Hepatic stellate cell (primary cell): ENCODE results near the gene TYSND1.
"Not testable (repeated sequence)": the region's sequence is repeated elsewhere in the genome, so short reads cannot be mapped to it uniquely, and the experiment has no call there.

Experiments used
- DNase-seq: peaks from one replicate; pipeline ENCODE4 v3.0.0; 2011; ENCODE audit warnings: low spot score

Gene TYSND1

DNA sequence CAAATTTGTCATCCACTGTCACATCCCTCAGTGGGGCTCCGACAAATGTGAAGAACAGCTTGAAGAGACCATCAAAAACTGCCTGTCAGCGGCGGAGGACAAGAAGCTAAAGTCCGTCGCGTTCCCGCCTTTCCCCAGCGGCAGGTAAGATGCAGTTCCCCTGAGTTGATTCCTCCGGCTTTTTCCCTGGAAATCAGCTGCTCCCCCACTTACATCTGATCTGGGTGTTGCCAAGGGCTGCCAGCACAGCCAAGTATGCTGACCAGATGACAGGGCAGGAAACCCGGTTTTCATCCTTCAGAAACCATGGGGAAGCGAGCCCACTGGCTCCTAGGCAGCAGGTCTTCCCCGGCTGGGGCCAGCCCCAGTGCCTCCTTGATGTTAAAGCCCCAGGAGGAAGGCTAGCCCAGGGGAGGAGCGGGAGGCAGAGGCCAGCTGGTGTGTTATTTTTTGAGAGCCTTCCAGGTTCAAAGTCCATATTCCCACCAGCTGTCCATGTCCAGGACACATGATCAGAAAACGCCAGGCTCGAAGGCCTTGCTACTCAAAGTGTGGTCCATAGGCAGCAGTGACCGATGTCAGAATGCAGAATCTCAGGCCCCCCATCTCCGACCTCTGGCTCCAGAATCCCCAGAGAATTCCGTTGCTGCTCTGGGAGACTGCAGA lies 37.3 kb downstream of the TYSND1 start:
- no peak for DNase-seq

DNA sequence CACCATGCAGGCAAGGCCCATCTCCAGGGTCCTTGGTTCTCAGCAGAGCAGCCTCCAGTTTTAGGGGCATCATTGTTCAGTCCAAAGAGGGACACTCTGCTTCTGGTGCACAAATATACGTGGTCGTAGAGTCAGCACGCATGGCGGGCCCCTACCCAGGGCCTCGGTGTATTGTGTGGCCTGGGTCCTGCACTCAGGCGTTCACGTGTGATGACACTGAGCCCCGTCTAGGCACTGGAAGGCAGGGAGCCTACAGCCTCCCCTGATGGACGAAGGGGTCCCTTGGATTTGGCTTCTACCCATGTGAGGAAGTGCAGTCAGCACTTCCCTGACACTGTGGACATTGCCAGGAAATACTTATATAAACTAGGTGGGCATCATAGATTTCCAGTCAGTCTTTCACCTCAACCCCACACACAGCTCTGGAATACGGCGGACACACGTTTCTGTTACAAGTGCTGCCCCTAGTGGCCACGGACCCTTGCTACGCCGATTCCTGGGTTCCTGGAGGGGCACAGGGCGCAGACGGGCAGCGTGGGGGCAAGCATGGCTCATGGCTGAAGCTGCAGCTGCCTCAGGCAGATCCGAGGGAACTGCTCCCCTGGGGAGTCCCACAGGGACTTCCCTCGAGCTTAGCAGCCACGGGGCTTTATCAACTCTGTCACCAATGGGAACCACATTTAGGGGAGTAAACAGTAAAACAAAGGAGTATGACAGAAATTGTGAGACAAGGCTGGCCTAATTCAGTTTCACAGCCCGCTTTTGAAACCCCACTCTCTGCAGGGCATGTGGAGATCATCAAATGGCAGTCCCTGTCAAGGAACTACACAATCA lies 39.3 kb downstream of the TYSND1 start:
- DNase-seq, result no peak

GRCh38 chr10:70101668-70102067 lies 44.8 kb downstream of the TYSND1 start:
- no peak for DNase-seq

DNA sequence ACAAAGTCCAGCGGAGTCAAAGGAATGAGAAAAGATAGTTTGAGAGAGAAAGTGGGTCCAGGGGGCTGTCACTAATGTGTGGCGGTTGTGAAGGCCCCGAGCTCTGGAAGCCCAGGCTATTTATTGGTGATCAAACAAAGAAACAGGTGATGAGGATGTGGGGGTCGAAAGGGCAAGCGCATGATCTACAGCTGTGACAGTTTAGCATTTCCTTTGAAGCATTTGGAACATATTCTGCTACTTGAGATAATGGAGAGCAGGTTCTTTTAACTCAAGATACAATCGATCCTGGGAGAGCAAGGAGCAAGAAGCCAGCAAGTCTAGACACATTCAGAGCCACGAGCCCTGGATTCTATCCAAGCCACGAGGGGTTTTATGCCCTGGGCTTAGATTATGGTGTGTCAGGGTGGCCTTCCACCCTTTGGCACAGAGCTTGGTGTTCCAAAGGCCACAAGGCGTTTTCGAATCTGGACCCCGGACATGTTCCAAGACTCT lies 45.4 kb downstream of the TYSND1 start:
- not testable (repeated sequence) for DNase-seq

DNA sequence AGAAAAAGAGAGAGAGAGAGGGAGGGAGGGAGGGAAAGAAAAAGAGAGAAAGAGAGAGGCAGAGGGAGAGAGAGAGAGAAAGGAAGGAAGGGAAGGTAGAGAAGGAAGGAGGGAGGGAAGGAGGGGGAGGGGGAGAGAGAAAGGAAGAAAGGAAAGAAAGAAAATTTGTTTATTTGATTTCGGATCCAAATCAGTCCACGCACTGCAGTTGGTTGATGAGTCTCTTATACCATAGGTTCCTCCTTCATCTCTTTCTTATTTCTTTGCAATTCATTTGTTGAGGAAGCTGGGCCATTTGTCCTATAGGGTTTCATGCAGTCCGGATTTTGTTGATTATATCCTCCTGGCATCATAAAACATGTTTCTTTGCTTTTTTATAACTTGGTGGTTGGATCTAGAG lies 48.2 kb downstream of the TYSND1 start:
- DNase-seq, result no peak

DNA sequence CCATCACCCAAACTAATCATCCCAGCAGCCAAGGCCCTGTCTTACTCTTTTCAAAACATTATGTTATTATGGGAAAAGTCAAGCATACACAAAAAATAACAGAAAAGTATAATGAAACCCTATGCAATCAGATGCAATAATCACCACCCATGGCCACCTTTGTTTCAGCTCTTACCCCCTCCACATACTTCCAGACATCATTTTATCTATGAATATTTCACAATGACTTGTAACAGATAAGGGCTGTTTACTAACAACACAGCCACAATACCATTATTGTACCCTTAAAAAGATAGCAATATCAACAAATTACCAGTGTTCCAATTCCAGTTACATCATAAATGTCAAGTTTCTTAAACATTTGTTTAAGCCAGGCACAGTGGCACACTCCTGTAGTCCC lies 49.0 kb downstream of the TYSND1 start:
- no peak for DNase-seq

GRCh38 chr10:70096705-70097420 lies 49.6 kb downstream of the TYSND1 start:
- DNase-seq, result no peak

- no peak for DNase-seq
Observed at GRCh38 chr10:70096016-70096704, 50.3 kb downstream of the TYSND1 start.

DNA sequence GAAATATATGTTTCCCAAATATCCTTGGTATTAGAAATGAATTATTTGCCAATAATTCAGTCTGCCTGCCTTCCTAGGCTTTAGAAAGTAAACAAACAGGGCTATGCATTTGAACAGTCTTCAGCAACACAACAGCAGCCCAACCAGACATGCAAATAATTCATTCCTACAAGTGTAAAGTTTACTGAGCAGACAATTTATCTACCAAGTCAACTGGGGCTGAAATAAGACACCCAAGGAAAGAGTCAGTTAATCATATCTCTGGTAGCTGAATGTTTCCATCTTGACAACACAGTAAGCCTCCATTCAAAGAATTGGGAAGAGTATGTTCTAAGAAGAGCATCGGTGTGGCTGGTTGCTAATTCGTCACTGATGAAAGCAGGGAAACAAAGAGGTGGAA lies 52.2 kb downstream of the TYSND1 start:
- no peak for DNase-seq

- DNase-seq, result no peak
Observed at GRCh38 chr10:70093335-70093944, 53.1 kb downstream of the TYSND1 start.

GRCh38 chr10:70092389-70092718 lies 54.1 kb downstream of the TYSND1 start:
- no peak for DNase-seq

DNA sequence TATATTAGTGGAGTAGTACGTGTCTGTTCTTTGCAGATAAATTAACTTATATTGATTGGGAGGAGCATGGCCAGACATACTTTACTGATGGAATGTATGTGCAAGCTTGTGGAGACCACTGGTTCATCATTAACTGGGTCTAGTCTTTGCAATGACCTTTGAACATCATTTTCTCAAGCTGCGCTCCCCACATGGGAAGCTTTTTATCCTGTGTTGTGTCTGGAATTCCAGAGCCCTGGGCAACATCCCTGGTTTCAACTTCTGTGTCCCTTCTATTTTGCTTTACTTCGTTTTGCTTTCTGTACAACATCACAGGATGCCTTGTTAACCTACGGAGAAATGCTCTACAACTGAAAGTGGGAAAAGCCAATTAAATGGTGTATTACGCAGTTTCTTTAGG lies 55.5 kb downstream of the TYSND1 start:
- no peak for DNase-seq

- DNase-seq, result no peak
Observed at GRCh38 chr10:70090013-70090412, 56.5 kb downstream of the TYSND1 start.

DNA sequence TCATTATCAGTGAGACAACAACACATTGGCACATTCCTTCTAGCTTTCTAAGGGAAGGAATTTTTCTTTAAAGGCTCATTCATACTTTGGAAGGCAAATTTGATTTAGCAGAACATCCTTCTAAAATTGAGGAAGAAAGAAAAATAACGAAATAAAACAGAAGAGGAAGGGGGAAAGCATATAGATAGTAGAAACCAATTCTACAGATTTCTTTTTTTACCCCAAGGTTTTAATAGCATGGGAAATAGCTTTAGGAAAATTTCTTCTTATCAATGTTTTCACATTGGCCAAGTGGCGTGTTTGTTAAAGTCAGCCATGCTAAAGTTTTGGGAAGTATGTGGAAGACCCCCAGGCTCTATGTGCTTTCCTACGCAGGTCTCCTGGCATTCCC lies 58.2 kb downstream of the TYSND1 start:
- no peak for DNase-seq
